Calu3 (cell line): ENCODE data around the gene STAT5B. TPM values are rescaled to one million over a fixed set of nuclear protein-coding genes. Genes with fewer than 3 reads are reported as not detected.

Experiments
- Bru-seq: library from RNA; stranded (reverse); fragments of 400-500 nt; gene quantifications from one replicate; lab custom pipeline; 2021; lab: Mats Ljungman, UMichigan
- BruChase-seq, 2 experiments: library from RNA; stranded (reverse); fragments of 400-500 nt; gene quantifications; one replicate each; lab custom pipeline; 2021; lab: Mats Ljungman, UMichigan
- BruUV-seq: library from RNA; stranded (reverse); fragments of 400-500 nt; replicated peaks from 2 replicates; lab custom pipeline; 2021; lab: Mats Ljungman, UMichigan
- CTCF ChIA-PET: fragments of 300-600 bp; sonication (Branson Sonifier 250); formaldehyde crosslinking; loops from one replicate; lab custom pipeline; 2022; ENCODE audit warnings: antibody characterized with exemption; lab: Charles Lee
- DNase-seq: peaks from one replicate; pipeline ENCODE4 v3.0.0; 2022
- H3K27ac Mint-ChIP-seq: one replicate; pipeline ENCODE4 v1.8.0; 2022; ENCODE audit warnings: mixed read lengths; ENCODE audit not compliant: unreplicated experiment
- H3K27me3 Mint-ChIP-seq: one replicate; pipeline ENCODE4 v1.8.0; 2022; ENCODE audit warnings: mixed read lengths; ENCODE audit not compliant: unreplicated experiment
- H3K36me3 Mint-ChIP-seq: one replicate; pipeline ENCODE4 v1.8.0; 2022; ENCODE audit warnings: mild to moderate bottlenecking, moderate library complexity, mixed read lengths; ENCODE audit not compliant: insufficient read depth, unreplicated experiment
- H3K4me1 Mint-ChIP-seq: one replicate; pipeline ENCODE4 v1.8.0; 2022; ENCODE audit warnings: mild to moderate bottlenecking, low read depth, mixed read lengths; ENCODE audit not compliant: unreplicated experiment
- H3K4me3 Mint-ChIP-seq: one replicate; pipeline ENCODE4 v1.8.0; 2022; ENCODE audit warnings: mild to moderate bottlenecking, low read depth, moderate library complexity, mixed read lengths; ENCODE audit not compliant: unreplicated experiment
- H3K9me3 Mint-ChIP-seq: one replicate; pipeline ENCODE4 v1.8.0; 2022; ENCODE audit warnings: low read depth, mixed read lengths; ENCODE audit not compliant: unreplicated experiment
- CTCF ChIP-seq: fragments of 200-600 bp; IDR thresholded peaks from one replicate; pipeline ENCODE4 v1.8.0; 2022; ENCODE audit warnings: antibody characterized with exemption; ENCODE audit not compliant: unreplicated experiment
- intact Hi-C: fragments of 100-400 bp; cut with micrococcal nuclease; formaldehyde crosslinking; loops from one replicate; pipeline ENCODE4 v1.10.0; 2022; ENCODE audit not compliant: unreplicated experiment
- long read RNA-seq: library from polyadenylated mRNA; stranded (forward); transcript quantifications from one replicate; pipeline ENCODE4 v2.0.0, GENCODE V29; 2022
- total RNA-seq: library from RNA; stranded (reverse); gene quantifications from 2 replicates; pipeline ENCODE4 v1.2.3, GENCODE V29; 2022

The STAT5B gene
- 45.4 and 45.8 TPM in 2 replicates for total RNA-seq
- Bru-seq, nascent RNA, result percentile 66 among the genes with signal in this experiment
- BruChase-seq, experiment 1, labeled RNA remaining after a 6-hour chase, result percentile 78 among the genes with signal in this experiment
- percentile 74 among the genes with signal in this experiment for BruChase-seq, experiment 2, labeled RNA remaining after a 2-hour chase
- long read RNA-seq, full-length matches to known transcripts, result 3 of 29 reads
- long read RNA-seq, partial matches to known transcripts, result 16 of 29 reads
- long read RNA-seq, other reads (novel, unspliced or antisense), result 10 of 29 reads

- intact Hi-C loops, result loop anchor here (10.0 kb wide), 1 partner anchor 141 kb away; no protein-coding TSS in a partner anchor
- Mint-ChIP-seq H3K27me3 (no peaks in the 10 kb centered on the region), H3K27ac (peak within 1 kb of the TSS; percentile 93), H3K4me3 (peak within 1 kb of the TSS; percentile 76), H3K4me1 (peaks cover 39% of the 10 kb centered on the region), H3K9me3 (no peaks in the 10 kb centered on the region), H3K36me3 (peaks cover 24% of the 10 kb centered on the region)
- no TSS peak for BruUV-seq
- peak; percentile 90 for DNase-seq
- CTCF ChIA-PET, result no interaction called here
- no peak for TF ChIP-seq CTCF
Measured at GRCh38 chr17:42276359-42276608, at the start of gene STAT5B. Gene STAT5B, minus strand, starts transcription at chr17:42276391. Its CDS starts 44,264 bp downstream, at chr17:42232127.

- CTCF ChIA-PET, result interaction anchor here (0.6 to 1.9 kb wide), 5 partner anchors 36 to 85 kb away, joined by 3 to 10 read pairs (median 4); no protein-coding TSS in a partner anchor
- no peaks in the 10 kb centered on the region for H3K27me3 Mint-ChIP-seq
- H3K4me3 Mint-ChIP-seq, result no peak overlapping the region
- no TSS peak for BruUV-seq
- H3K36me3 Mint-ChIP-seq, result peaks cover 75% of the 10 kb centered on the region
- no peak overlapping the region for H3K27ac Mint-ChIP-seq
- intact Hi-C loops, result no loop called here
- TF ChIP-seq CTCF, result no peak
- H3K4me1 Mint-ChIP-seq, result peaks cover 14% of the 10 kb centered on the region
- H3K9me3 Mint-ChIP-seq, result no peaks in the 10 kb centered on the region
- no peak for DNase-seq
Measured at GRCh38 chr17:42325026-42325425, 48.8 kb upstream of the STAT5B start.

GRCh38 chr17:42323268-42323773, 47.1 kb upstream of the STAT5B start:
- no peak for TF ChIP-seq CTCF
- no peaks in the 10 kb centered on the region for H3K27me3 Mint-ChIP-seq
- H3K4me3 Mint-ChIP-seq, result no peak overlapping the region
- CTCF ChIA-PET, result interaction anchor here (0.6 to 2.4 kb wide), 10 partner anchors 70 to 393 kb away, joined by 3 to 11 read pairs (median 6); partner anchors contain the start of gene ODAD4
- no peaks in the 10 kb centered on the region for H3K9me3 Mint-ChIP-seq
- no peak for DNase-seq
- peaks cover 78% of the 10 kb centered on the region for H3K36me3 Mint-ChIP-seq
- peaks cover 8% of the 10 kb centered on the region for H3K4me1 Mint-ChIP-seq
- intact Hi-C loops, result loop anchor here (2.0 to 5.0 kb wide), 2 partner anchors 64 to 193 kb away; partner anchors contain the start of gene STAT3
- no TSS peak for BruUV-seq
- no peak overlapping the region for H3K27ac Mint-ChIP-seq

- H3K36me3 Mint-ChIP-seq, result peaks cover 76% of the 10 kb centered on the region
- TF ChIP-seq CTCF, result peak; percentile 100
- H3K27me3 Mint-ChIP-seq, result no peaks in the 10 kb centered on the region
- no peak overlapping the region for H3K4me3 Mint-ChIP-seq
- intact Hi-C loops, result loop anchor here (1.0 to 5.0 kb wide), 3 partner anchors 65 to 194 kb away; partner anchors contain the start of gene STAT3
- no TSS peak for BruUV-seq
- no peak overlapping the region for H3K27ac Mint-ChIP-seq
- peaks cover 12% of the 10 kb centered on the region for H3K4me1 Mint-ChIP-seq
- CTCF ChIA-PET, result interaction anchor here (0.6 to 2.4 kb wide), 7 partner anchors 63 to 205 kb away, joined by 3 to 11 read pairs (median 6); no protein-coding TSS in a partner anchor
- no peaks in the 10 kb centered on the region for H3K9me3 Mint-ChIP-seq
- DNase-seq, result peak; percentile 98
Measured at GRCh38 chr17:42322382-42323267, 46.4 kb upstream of the STAT5B start.
